Uterus (tissue), 4 donors: ENCODE results near the gene ARHGAP15. TPM values are rescaled to one million over a fixed set of nuclear protein-coding genes. Genes with fewer than 3 reads are reported as not detected.

ENCODE experiments used
- DNase-seq, 2 donors: peaks; one replicate each; pipeline ENCODE4 v3.0.0-alpha.2; 2019 to 2020
- H3K27ac ChIP-seq, 2 donors: fragments of 200-600 bp; sonication (generic); 1 replicate in 1 of 2; 2 replicates in 1 of 2; pipeline ENCODE4 v1.5.1; 2016 to 2018
- H3K27me3 ChIP-seq, 2 donors: fragments of 200-600 bp; sonication (generic); one replicate each; pipeline ENCODE4 v1.5.1; 2018 to 2019; ENCODE audit warnings: control low read depth in 1 of 2
- H3K36me3 ChIP-seq, 2 donors: fragments of 200-600 bp; sonication (generic); one replicate each; pipeline ENCODE4 v1.5.1; 2019; ENCODE audit warnings: control low read depth in 1 of 2
- H3K4me1 ChIP-seq, 2 donors: fragments of 200-600 bp; sonication (generic); one replicate each; pipeline ENCODE4 v1.5.1; 2018 to 2019; ENCODE audit warnings: control low read depth in 1 of 2
- H3K4me3 ChIP-seq, 2 donors: fragments of 200-600 bp; sonication (generic); 1 replicate in 1 of 2; 2 replicates in 1 of 2; pipeline ENCODE4 v1.5.1; 2018 to 2019; ENCODE audit warnings: mild to moderate bottlenecking in 1 of 2
- H3K9me3 ChIP-seq, 2 donors: fragments of 200-600 bp; sonication (generic); one replicate each; pipeline ENCODE4 v1.5.1; 2019; ENCODE audit warnings: control low read depth in 1 of 2
- CTCF ChIP-seq, 4 experiments: fragments of 200-600 bp in 2 of 4; fragments of 450-650 bp in 2 of 4; sonication (generic) in 2 of 4; IDR thresholded peaks; one replicate each; pipeline ENCODE4 v1.5.1; 2016 to 2019; ENCODE audit warnings: antibody characterized with exemption in 4 of 4, mild to moderate bottlenecking in 2 of 4, moderate library complexity in 1 of 4
- POLR2A ChIP-seq, 2 donors: fragments of 450-650 bp; IDR thresholded peaks; one replicate each; pipeline ENCODE4 v1.6.1; 2016; ENCODE audit warnings: antibody characterized with exemption in 2 of 2, mild to moderate bottlenecking in 1 of 2, moderate library complexity in 1 of 2
- intact Hi-C: fragments of 100-400 bp; cut with DNase I; formaldehyde crosslinking; loops from one replicate; pipeline ENCODE4 v1.15.1; 2023; ENCODE audit warnings: low total_unique reads
- total RNA-seq, 4 donors: library from RNA; depleted of rRNA in 3 of 4; stranded (reverse); fragments of >200 nt in 3 of 4; gene quantifications; one replicate each; pipeline versions ENCODE4 v1.1.0 to v1.2.4, GENCODE V29; 2014 to 2023
- donor health status: DM: yes; HTN: yes; CAD: no.

Gene ARHGAP15
- total RNA-seq, 4 donors from 2014 or later, result 0.88 to 28.4 (median 6.6) TPM

GRCh38 chr2:143710196-143710595, 581.0 kb downstream of the ARHGAP15 start:
- no peaks in the 10 kb centered on the region for H3K4me1 ChIP-seq
- H3K27ac ChIP-seq, result no peak overlapping the region
- no peaks in the 10 kb centered on the region for H3K9me3 ChIP-seq
- no peaks in the 10 kb centered on the region for H3K27me3 ChIP-seq
- H3K36me3 ChIP-seq, result no peaks in the 10 kb centered on the region
- intact Hi-C loops, result no loop called here
- H3K4me3 ChIP-seq, result no peak overlapping the region
- no peak for DNase-seq
- TF ChIP-seq POLR2A (IDR thresholded peaks at IDR 0.05), result no peak
- TF ChIP-seq CTCF (IDR thresholded peaks at IDR 0.05), result no peak

GRCh38 chr2:143710879-143711278, 581.7 kb downstream of the ARHGAP15 start:
- no peaks in the 10 kb centered on the region for H3K27me3 ChIP-seq
- H3K4me1 ChIP-seq, result no peaks in the 10 kb centered on the region
- intact Hi-C loops, result no loop called here
- no peak overlapping the region for H3K4me3 ChIP-seq
- TF ChIP-seq POLR2A (IDR thresholded peaks at IDR 0.05), result no peak
- no peak for TF ChIP-seq CTCF (IDR thresholded peaks at IDR 0.05)
- no peak overlapping the region for H3K27ac ChIP-seq
- no peaks in the 10 kb centered on the region for H3K36me3 ChIP-seq
- no peak for DNase-seq
- H3K9me3 ChIP-seq, result no peaks in the 10 kb centered on the region

- no peak overlapping the region for H3K4me3 ChIP-seq
- no peak overlapping the region for H3K27ac ChIP-seq
- H3K36me3 ChIP-seq, result no peaks in the 10 kb centered on the region
- H3K9me3 ChIP-seq, result no peaks in the 10 kb centered on the region
- intact Hi-C loops, result no loop called here
- H3K4me1 ChIP-seq, result no peaks in the 10 kb centered on the region
- no peaks in the 10 kb centered on the region for H3K27me3 ChIP-seq
- no peak for DNase-seq
- no peak for TF ChIP-seq POLR2A (IDR thresholded peaks at IDR 0.05)
- TF ChIP-seq CTCF (IDR thresholded peaks at IDR 0.05), result no peak
Measured at GRCh38 chr2:143716522-143716921, 587.3 kb downstream of the ARHGAP15 start.

- Histone ChIP-seq H3K27ac (no peak overlapping the region), H3K4me1 (no peaks in the 10 kb centered on the region), H3K27me3 (no peaks in the 10 kb centered on the region), H3K4me3 (peak overlapping the region in 1 of 2 donors; percentile 11), H3K9me3 (no peaks in the 10 kb centered on the region), H3K36me3 (no peaks in the 10 kb centered on the region)
- TF ChIP-seq CTCF (IDR thresholded peaks at IDR 0.05), result no peak
- TF ChIP-seq POLR2A (IDR thresholded peaks at IDR 0.05), result no peak
- intact Hi-C loops, result no loop called here
- no peak for DNase-seq
Measured at GRCh38 chr2:143717053-143717452, 587.8 kb downstream of the ARHGAP15 start.

- Histone ChIP-seq H3K36me3 (no peaks in the 10 kb centered on the region), H3K4me1 (no peaks in the 10 kb centered on the region), H3K27ac (no peak overlapping the region), H3K4me3 (peak overlapping the region in 1 of 2 donors; percentile 11), H3K27me3 (no peaks in the 10 kb centered on the region), H3K9me3 (no peaks in the 10 kb centered on the region)
- intact Hi-C loops, result no loop called here
- DNase-seq, result no peak
- TF ChIP-seq CTCF (IDR thresholded peaks at IDR 0.05), result no peak
- no peak for TF ChIP-seq POLR2A (IDR thresholded peaks at IDR 0.05)
Measured at GRCh38 chr2:143717536-143718168, 588.4 kb downstream of the ARHGAP15 start.
